Measurements from ENCODE around the gene CMTM8.

CMTM8 gene

DNA sequence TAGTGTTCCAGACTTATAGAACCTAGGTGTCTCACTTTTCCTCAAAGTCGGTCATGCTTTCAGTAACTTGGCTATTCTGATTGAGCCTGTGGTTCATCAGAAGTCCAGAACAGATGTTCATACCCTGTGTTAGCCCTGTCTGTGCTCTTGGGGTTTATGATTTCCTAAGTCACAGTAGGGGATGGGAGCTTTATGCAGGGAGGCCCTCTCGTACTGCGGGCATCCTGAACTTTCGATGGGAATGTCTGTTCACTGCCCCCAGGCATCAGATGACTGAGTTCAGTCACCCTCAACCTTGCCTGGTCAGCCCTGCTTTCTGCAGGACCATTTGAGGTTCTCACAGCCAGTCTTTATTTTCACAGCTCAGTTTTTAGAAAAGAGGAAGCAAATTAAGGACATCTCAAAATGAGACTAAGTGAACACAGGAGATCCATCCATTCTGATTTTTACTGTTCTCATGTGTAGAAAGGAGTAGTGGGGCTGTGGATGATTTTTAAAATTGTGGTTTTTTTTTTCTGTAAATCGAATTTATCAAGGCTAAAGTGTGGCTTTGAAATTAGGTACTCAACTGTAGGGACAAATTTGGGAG, 71.3 kb downstream of the CMTM8 start:
- DNase-seq (ENCODE audit: low read depth, low spot score), result no peak
- no peaks in the 10 kb centered on the region for H3K9me3 ChIP-seq (ENCODE audit: insufficient read depth, low read length)
- H3K4me3 ChIP-seq (ENCODE audit: insufficient read length, low read depth), result no peak overlapping the region
- H3K9ac ChIP-seq (ENCODE audit: insufficient read length, low read depth), result no peak overlapping the region
- H3K4me1 ChIP-seq (ENCODE audit: insufficient read depth, insufficient read length), result peaks cover 4% of the 10 kb centered on the region
- H3K36me3 ChIP-seq (ENCODE audit: insufficient read depth, insufficient read length, low read length), result no peaks in the 10 kb centered on the region
- no peak for TF ChIP-seq ZNF274 (IDR thresholded peaks at IDR 0.05; ENCODE audit: low read depth, low read length)
- no peak for TF ChIP-seq YY1 (IDR thresholded peaks at IDR 0.05; ENCODE audit: insufficient read depth, insufficient read length)
- TF ChIP-seq SUZ12 (IDR thresholded peaks at IDR 0.05; ENCODE audit: extremely low read depth, insufficient read depth, insufficient read length), result no peak
- no peaks in the 10 kb centered on the region for H3K27me3 ChIP-seq (ENCODE audit: insufficient read depth, insufficient read length)

- Histone ChIP-seq H3K36me3 (ENCODE audit: insufficient read depth, insufficient read length, low read length) (no peaks in the 10 kb centered on the region), H3K4me1 (ENCODE audit: insufficient read depth, insufficient read length) (peaks cover 4% of the 10 kb centered on the region), H3K9me3 (ENCODE audit: insufficient read depth, low read length) (no peaks in the 10 kb centered on the region), H3K27me3 (ENCODE audit: insufficient read depth, insufficient read length) (no peaks in the 10 kb centered on the region), H3K4me3 (ENCODE audit: insufficient read length, low read depth) (no peak overlapping the region), H3K9ac (ENCODE audit: insufficient read length, low read depth) (no peak overlapping the region)
- DNase-seq (ENCODE audit: low read depth, low spot score), result no peak
- no peak for TF ChIP-seq YY1 (IDR thresholded peaks at IDR 0.05; ENCODE audit: insufficient read depth, insufficient read length)
- no peak for TF ChIP-seq ZNF274 (IDR thresholded peaks at IDR 0.05; ENCODE audit: low read depth, low read length)
- no peak for TF ChIP-seq SUZ12 (IDR thresholded peaks at IDR 0.05; ENCODE audit: extremely low read depth, insufficient read depth, insufficient read length)
Observed at GRCh38 chr3:32310336-32310735, 71.9 kb downstream of the CMTM8 start.

DNA sequence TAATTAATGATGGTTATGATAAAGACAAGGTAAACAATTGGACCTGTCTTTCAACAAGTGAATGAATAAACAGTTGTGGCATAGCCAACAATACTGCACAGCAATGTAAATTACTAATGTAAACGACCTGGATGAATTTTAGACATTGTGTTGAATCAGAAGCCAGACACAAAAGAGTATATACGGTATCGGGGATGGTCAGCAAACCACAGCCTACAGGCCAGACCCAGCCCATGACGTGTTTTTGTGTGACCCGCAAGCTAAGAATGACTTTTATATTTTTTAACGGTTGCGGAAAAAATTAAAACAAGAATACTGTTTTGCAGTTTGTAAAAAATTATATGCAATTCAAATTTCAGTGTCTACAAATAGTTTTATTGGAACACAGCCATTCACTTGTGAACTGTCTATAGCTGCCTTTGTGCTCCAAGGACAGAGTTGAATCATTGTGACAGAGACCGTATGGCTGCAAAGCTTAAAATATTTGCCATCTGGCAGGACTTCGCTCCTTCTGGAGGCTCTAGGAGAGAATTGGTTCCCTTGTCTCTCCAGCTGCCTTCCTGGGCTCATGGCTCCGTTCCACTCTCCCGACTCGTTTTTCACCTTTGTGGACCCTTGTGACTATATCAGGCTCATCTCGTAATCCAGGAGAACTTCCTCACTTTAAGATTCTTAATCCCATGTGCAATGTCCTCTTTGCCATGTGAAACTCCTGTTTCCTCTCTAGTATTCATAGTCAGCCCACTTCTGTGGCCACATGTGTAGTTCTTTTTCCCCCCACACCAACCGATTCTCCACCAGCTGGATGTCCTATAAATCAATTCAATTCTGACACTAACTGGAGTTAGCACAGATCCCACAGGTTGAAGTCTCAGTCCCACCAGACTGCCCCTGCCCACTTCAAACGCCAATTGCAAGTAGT, 72.7 kb downstream of the CMTM8 start:
- TF ChIP-seq SUZ12 (IDR thresholded peaks at IDR 0.05; ENCODE audit: extremely low read depth, insufficient read depth, insufficient read length), result no peak
- no peak for TF ChIP-seq ZNF274 (IDR thresholded peaks at IDR 0.05; ENCODE audit: low read depth, low read length)
- no peak for TF ChIP-seq YY1 (IDR thresholded peaks at IDR 0.05; ENCODE audit: insufficient read depth, insufficient read length)
- H3K4me1 ChIP-seq (ENCODE audit: insufficient read depth, insufficient read length), result peaks cover 4% of the 10 kb centered on the region
- no peak for DNase-seq (ENCODE audit: low read depth, low spot score)
- no peaks in the 10 kb centered on the region for H3K9me3 ChIP-seq (ENCODE audit: insufficient read depth, low read length)
- no peak overlapping the region for H3K9ac ChIP-seq (ENCODE audit: insufficient read length, low read depth)
- no peak overlapping the region for H3K4me3 ChIP-seq (ENCODE audit: insufficient read length, low read depth)
- H3K27me3 ChIP-seq (ENCODE audit: insufficient read depth, insufficient read length), result no peaks in the 10 kb centered on the region
- no peaks in the 10 kb centered on the region for H3K36me3 ChIP-seq (ENCODE audit: insufficient read depth, insufficient read length, low read length)

DNA sequence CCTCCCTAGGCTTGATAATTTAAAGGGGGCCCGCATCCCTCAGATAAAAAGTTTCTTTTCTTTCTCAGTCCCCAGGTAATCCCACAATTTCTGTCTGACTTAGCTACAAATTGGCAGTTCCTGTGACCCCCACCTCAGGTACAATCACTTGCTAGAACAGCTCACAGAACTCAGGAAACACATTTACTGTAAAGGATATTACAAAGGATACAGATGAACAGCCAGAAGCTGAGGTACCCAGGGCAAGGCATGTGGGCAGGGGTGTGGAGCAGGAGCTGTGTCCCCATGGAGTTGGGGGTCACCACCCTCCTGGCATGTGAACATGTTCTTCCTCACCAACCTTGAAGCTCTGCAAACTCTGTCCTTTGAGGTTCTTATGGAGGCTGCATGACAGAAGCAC, 73.8 kb downstream of the CMTM8 start:
- H3K4me3 ChIP-seq (ENCODE audit: insufficient read length, low read depth), result no peak overlapping the region
- no peak overlapping the region for H3K9ac ChIP-seq (ENCODE audit: insufficient read length, low read depth)
- H3K36me3 ChIP-seq (ENCODE audit: insufficient read depth, insufficient read length, low read length), result no peaks in the 10 kb centered on the region
- H3K4me1 ChIP-seq (ENCODE audit: insufficient read depth, insufficient read length), result peaks cover 4% of the 10 kb centered on the region
- no peak for TF ChIP-seq ZNF274 (IDR thresholded peaks at IDR 0.05; ENCODE audit: low read depth, low read length)
- H3K27me3 ChIP-seq (ENCODE audit: insufficient read depth, insufficient read length), result no peaks in the 10 kb centered on the region
- no peaks in the 10 kb centered on the region for H3K9me3 ChIP-seq (ENCODE audit: insufficient read depth, low read length)
- no peak for DNase-seq (ENCODE audit: low read depth, low spot score)

DNA sequence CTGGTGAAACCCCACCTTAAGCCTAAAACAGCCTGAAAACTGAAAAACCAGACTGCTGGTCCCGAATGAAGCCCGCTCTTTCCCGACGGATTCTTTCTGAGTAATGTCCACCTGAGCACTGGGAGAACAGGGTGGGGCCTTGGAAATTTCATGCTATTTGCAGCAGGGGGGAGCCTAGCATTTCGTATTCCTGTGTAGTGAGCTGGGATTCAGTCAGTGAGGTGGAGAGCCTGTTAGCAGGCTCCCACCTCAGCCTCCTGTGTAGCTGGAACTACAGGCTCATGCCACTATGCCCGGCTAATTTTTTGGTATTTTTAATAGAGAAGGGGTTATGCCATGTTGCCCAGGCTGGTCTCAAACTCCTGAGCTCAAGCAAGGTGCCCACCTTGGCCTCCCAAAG, 74.7 kb downstream of the CMTM8 start:
- TF ChIP-seq ZNF274 (IDR thresholded peaks at IDR 0.05; ENCODE audit: low read depth, low read length) (no peak), YY1 (IDR thresholded peaks at IDR 0.05; ENCODE audit: insufficient read depth, insufficient read length) (no peak), SUZ12 (IDR thresholded peaks at IDR 0.05; ENCODE audit: extremely low read depth, insufficient read depth, insufficient read length) (no peak)
- Histone ChIP-seq H3K4me3 (ENCODE audit: insufficient read length, low read depth) (no peak overlapping the region), H3K36me3 (ENCODE audit: insufficient read depth, insufficient read length, low read length) (no peaks in the 10 kb centered on the region), H3K9ac (ENCODE audit: insufficient read length, low read depth) (no peak overlapping the region), H3K27me3 (ENCODE audit: insufficient read depth, insufficient read length) (no peaks in the 10 kb centered on the region), H3K9me3 (ENCODE audit: insufficient read depth, low read length) (no peaks in the 10 kb centered on the region), H3K4me1 (ENCODE audit: insufficient read depth, insufficient read length) (peaks cover 4% of the 10 kb centered on the region)
- DNase-seq (ENCODE audit: low read depth, low spot score), result no peak

DNA sequence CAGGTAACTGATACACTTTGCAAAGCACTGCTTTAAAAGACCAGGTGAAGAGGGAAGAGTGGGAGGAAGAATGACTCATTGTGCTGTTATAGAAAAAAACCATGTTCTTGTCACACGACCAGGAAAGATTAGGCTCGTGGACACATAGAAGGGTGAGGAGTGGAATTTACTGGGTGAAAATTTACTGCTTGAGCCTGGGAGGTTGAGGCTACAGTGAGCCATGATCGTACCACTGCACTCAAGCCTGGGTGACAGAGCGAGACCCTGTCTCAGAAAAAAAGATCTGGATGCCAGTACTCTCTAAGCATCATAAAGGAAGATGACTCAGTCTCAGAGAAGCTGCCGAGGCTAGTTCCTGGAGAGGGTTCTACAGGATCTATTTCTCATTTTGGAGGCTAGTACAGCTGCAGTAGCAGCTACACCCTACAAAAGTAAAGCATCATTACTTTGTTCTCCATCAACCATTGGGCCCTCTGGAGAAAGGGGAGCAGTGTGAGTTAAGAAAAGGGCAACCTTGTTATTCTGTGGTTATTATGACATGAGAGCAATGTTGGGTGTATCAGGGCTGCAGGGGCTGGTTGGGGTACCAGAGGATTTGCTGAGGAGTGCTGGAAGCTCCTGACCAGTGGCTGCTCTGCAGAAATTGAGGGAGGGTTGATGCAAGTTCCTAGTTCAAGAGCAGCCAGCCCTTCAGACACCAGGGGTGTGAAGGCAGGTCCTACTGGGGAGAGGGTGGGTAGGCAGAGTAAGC, 75.4 kb downstream of the CMTM8 start:
- peaks cover 4% of the 10 kb centered on the region for H3K4me1 ChIP-seq (ENCODE audit: insufficient read depth, insufficient read length)
- no peak for DNase-seq (ENCODE audit: low read depth, low spot score)
- no peaks in the 10 kb centered on the region for H3K27me3 ChIP-seq (ENCODE audit: insufficient read depth, insufficient read length)
- no peak overlapping the region for H3K4me3 ChIP-seq (ENCODE audit: insufficient read length, low read depth)
- H3K9me3 ChIP-seq (ENCODE audit: insufficient read depth, low read length), result no peaks in the 10 kb centered on the region
- TF ChIP-seq YY1 (IDR thresholded peaks at IDR 0.05; ENCODE audit: insufficient read depth, insufficient read length), result no peak
- TF ChIP-seq ZNF274 (IDR thresholded peaks at IDR 0.05; ENCODE audit: low read depth, low read length), result no peak
- no peak for TF ChIP-seq SUZ12 (IDR thresholded peaks at IDR 0.05; ENCODE audit: extremely low read depth, insufficient read depth, insufficient read length)
- no peaks in the 10 kb centered on the region for H3K36me3 ChIP-seq (ENCODE audit: insufficient read depth, insufficient read length, low read length)
- H3K9ac ChIP-seq (ENCODE audit: insufficient read length, low read depth), result no peak overlapping the region

- peaks cover 4% of the 10 kb centered on the region for H3K4me1 ChIP-seq (ENCODE audit: insufficient read depth, insufficient read length)
Observed at GRCh38 chr3:32315441-32315840, 77.0 kb downstream of the CMTM8 start.

More at GRCh38 chr3:32315441-32315840, 77.0 kb downstream of the CMTM8 start:
- no peak for DNase-seq (ENCODE audit: low read depth, low spot score)
- no peaks in the 10 kb centered on the region for H3K27me3 ChIP-seq (ENCODE audit: insufficient read depth, insufficient read length)
- TF ChIP-seq SUZ12 (IDR thresholded peaks at IDR 0.05; ENCODE audit: extremely low read depth, insufficient read depth, insufficient read length), result no peak
- H3K9me3 ChIP-seq (ENCODE audit: insufficient read depth, low read length), result no peaks in the 10 kb centered on the region
- H3K9ac ChIP-seq (ENCODE audit: insufficient read length, low read depth), result no peak overlapping the region
- no peaks in the 10 kb centered on the region for H3K36me3 ChIP-seq (ENCODE audit: insufficient read depth, insufficient read length, low read length)
- H3K4me3 ChIP-seq (ENCODE audit: insufficient read length, low read depth), result no peak overlapping the region
